Activated CD4-positive, alpha-beta T cell treated with anti-CD3 and anti-CD28 coated beads, Interleukin-2, Interleukin-6, amounts not matched to agents 100 ng/mL and 50 ng/mL, durations not matched to agents 16 hours and 8 hours (primary cell): Measurements from ENCODE around the gene GRK4.
A peak's percentile ranks its signal among the peaks of the same experiment; 100 is the strongest.

Experiments
- DNase-seq: peaks from one replicate; pipeline ENCODE4 v3.0.0-alpha.2; 2020

Gene GRK4

GRCh38 chr4:3017504-3017903 is 54.1 kb downstream of the GRK4 start:
- DNase-seq, result no peak

GRCh38 chr4:3019145-3019846 is 55.9 kb downstream of the GRK4 start:
- DNase-seq, result no peak

DNA sequence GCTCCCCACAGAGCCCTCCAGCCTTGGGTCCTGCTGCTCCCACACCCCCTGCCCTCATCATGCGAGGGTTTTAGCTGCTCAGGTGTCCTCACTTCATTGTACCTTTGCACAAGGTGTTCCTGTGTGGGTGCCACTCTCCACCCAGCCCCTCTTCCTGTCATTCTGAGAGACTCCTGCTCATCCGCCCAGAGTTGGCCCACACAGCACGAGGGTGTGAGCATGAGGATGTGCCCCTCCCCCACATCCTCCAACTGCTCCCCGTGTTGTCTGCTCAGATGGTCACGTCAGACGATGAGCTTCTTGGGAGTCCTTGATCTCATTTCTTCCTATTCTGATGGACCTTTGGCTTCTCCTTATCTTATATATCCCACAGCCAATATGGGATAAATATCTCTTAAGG is 57.8 kb downstream of the GRK4 start:
- DNase-seq, result no peak

DNA sequence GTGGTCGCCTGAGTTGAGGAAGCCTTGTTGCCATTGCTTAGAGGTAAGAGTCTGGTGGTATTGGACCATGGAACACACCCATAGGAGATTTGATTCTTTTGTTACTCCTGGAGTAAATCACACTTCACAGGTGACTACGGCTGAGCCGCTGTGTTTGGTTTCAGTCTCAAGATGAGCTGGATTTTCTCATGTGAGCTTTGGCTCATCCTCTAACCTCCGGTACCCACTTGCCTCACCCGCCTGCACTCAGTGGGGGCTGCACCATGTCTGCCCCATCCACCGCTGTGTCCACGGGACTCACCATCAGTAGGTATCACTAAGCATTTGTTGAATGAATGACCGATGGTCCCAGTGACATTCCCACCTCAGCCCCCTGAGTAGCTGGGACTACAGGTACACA is 58.3 kb downstream of the GRK4 start:
- DNase-seq, result peak; percentile 66

DNA sequence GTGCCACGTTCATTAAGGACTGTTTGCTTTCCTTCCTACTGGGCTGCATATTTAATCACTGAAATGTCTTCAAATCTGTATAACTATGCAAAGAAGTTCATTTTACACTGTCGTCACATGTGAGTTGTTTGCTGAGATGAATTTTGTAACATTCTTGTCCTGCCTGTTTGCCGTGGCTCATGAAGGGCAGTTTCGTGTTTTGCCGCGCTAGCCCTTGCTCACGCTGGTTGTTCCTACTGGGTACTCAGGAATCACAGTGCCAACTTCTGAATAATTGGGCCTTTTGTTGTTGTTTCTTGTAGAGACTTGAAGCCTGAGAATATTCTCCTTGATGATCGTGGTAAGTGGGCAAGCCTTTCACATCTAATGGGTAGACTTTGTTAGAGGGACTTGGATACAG is 58.7 kb downstream of the GRK4 start:
- no peak for DNase-seq

- DNase-seq, result no peak
Measured at GRCh38 chr4:3022651-3023050, 59.3 kb downstream of the GRK4 start.

DNA sequence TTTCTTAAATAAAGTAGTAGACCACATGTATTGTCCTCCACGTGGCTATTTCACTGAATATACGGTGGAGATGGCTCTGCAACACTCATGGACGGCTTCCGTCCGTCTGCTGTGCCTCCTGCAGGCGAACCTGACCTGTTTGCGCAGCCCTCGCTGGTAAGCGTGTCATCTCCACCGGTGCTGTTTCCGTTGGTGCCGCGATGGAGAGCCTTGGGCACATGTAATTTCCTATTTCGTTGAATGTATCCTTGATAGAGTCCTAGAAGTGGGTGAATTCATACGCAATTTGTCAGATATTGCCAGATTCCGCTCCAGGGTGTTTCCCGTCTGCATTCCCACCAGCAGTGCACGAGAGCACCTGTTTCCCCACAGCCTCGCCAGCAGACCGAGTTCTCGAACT is 62.5 kb downstream of the GRK4 start:
- DNase-seq, result no peak

DNA sequence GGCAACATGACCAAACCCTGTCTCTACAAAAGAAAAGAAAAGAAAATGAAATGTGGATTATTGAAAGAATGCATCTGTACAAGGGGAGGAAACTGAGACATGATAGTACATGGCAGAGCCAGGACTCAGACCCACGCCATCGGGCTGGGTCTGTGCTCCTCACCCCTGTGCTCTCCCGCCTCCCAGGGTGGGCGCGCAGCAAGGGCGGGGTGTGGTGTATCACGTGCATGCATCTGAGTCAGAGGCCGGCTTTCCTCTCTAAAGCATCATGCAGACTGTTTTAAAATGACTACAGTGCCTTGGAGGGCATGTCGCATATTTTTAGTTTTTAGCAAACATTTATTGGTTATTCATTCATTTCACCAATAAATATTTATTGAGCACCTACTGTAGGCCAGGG is 63.2 kb downstream of the GRK4 start:
- DNase-seq, result no peak

- DNase-seq, result no peak
Measured at GRCh38 chr4:3029464-3029863, 66.1 kb downstream of the GRK4 start.

- no peak for DNase-seq
Measured at GRCh38 chr4:3030566-3031356, 67.4 kb downstream of the GRK4 start.

GRCh38 chr4:3031357-3032082 is 68.1 kb downstream of the GRK4 start:
- DNase-seq, result no peak

GRCh38 chr4:3034231-3034630 is 70.9 kb downstream of the GRK4 start:
- no peak for DNase-seq

- no peak for DNase-seq
Measured at GRCh38 chr4:3035249-3035648, 71.9 kb downstream of the GRK4 start.

- no peak for DNase-seq
Measured at GRCh38 chr4:3035674-3036073, 72.3 kb downstream of the GRK4 start.

- DNase-seq, result no peak
Measured at GRCh38 chr4:3036131-3036952, 73.0 kb downstream of the GRK4 start.

DNA sequence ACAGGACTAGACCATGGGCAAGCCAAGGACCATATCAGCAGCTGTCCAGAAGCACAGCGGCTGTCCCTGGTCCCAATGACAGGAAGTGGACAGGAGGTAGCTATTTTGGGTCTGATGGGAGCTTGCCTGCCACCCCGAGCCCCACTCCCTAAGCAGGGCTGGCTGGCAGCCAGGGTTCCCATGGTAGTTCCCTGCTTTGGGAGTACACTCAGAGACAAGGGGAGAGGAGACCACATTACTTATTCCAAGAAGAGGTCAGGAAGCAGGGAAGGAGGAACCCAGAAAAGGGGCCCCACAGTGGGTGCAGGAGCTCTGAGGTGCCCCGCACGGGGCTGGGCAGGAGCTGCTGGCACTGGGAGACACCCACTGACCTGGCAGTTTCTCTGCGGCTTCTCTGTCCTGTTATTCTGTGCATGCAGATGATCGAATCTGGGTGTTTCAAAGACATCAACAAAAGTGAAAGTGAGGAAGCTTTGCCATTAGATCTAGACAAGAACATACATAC is 74.6 kb downstream of the GRK4 start:
- peak; percentile 32 for DNase-seq

DNA sequence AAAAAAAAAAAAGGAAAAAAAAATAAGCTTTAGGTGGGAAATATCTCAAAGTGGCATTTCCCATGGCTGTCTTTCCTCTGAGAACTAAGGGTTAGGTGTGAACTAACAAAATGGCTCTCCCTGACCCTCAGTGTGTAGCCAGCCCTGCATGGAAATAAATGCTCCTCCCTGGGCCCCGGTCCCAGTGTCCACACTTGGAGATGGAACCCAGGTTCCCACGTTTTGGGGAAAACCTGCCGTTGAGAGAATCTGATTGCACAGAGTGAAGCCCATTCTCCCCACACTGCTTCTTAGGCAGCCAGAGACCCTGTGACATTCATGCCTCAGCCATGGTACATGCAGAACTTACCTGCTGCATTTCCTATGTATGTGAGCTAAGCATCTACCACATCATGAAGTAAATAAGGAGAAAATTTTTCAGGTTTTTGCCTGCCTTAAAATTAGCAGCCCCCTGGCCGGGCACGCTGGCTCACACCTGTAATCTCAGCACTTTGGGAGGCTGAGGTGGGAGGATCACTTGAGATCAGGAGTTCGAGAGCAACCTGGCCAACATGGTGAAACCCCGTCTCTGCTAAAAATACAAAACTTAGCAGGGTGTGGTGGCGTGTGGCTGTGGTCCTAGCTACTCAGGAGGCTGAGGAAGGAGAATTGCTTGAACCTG is 76.5 kb downstream of the GRK4 start:
- DNase-seq, result no peak

GRCh38 chr4:3040452-3041191 is 77.3 kb downstream of the GRK4 start:
- DNase-seq, result no peak

- peak; percentile 27 for DNase-seq
Measured at GRCh38 chr4:3041192-3042142, 78.1 kb downstream of the GRK4 start.

- DNase-seq, result no peak
Measured at GRCh38 chr4:3042226-3042625, 78.9 kb downstream of the GRK4 start.
